CD14-positive monocyte (primary cell): Measurements from ENCODE around the gene ZBTB44. TPM values are rescaled to one million over a fixed set of nuclear protein-coding genes. Genes with fewer than 3 reads are reported as not detected.

Experiments used
- DNase-seq, 3 donors: peaks; one replicate each; pipeline ENCODE4 v3.0.0-alpha.2; 2011 to 2022
- H2AFZ ChIP-seq: 2 replicates; pipeline ENCODE4 v1.6.0; 2012; ENCODE audit warnings: mild to moderate bottlenecking, low read depth, low read length, inconsistent platforms; ENCODE audit not compliant: insufficient read depth, poor library complexity, severe bottlenecking
- H3K27ac ChIP-seq, 2 donors: 1 replicate in 1 of 2; 2 replicates in 1 of 2; pipeline ENCODE4 v1.5.1; 2012 to 2013; ENCODE audit warnings: low read length in 2 of 2, control low read depth in 1 of 2, inconsistent platforms in 1 of 2, low read depth in 1 of 2, mild to moderate bottlenecking in 1 of 2
- H3K27me3 ChIP-seq, 2 donors: one replicate each; pipeline versions ENCODE4 v1.6.0 to v1.6.1; 2011 to 2013; ENCODE audit warnings: low read length in 2 of 2; ENCODE audit not compliant: control insufficient read depth in 2 of 2, insufficient read depth in 2 of 2
- H3K36me3 ChIP-seq, 2 donors: replicated peaks in 1 of 2; 1 replicate in 1 of 2; 2 replicates in 1 of 2; pipeline versions ENCODE4 v1.5.1 to v1.6.1; 2012 to 2013; ENCODE audit warnings: low read length in 2 of 2, control low read depth in 1 of 2, inconsistent platforms in 1 of 2, mild to moderate bottlenecking in 1 of 2; ENCODE audit not compliant: insufficient read depth in 2 of 2, control insufficient read depth in 1 of 2
- H3K4me1 ChIP-seq, 2 donors: 1 replicate in 1 of 2; 2 replicates in 1 of 2; pipeline versions ENCODE4 v1.5.1 to v1.6.1; 2012 to 2013; ENCODE audit warnings: low read length in 2 of 2, control low read depth in 1 of 2, inconsistent platforms in 1 of 2, mild to moderate bottlenecking in 1 of 2, moderate library complexity in 1 of 2; ENCODE audit not compliant: insufficient read depth in 2 of 2, control insufficient read depth in 1 of 2
- H3K4me2 ChIP-seq: replicated peaks from 2 replicates; pipeline ENCODE3; 2012; ENCODE audit warnings: low read length, moderate library complexity, mild to moderate bottlenecking; ENCODE audit not compliant: poor library complexity, severe bottlenecking; ENCODE audit errors: extremely low read depth
- H3K4me3 ChIP-seq, 3 experiments: fragments of 200-600 bp in 1 of 3; sonication (generic) in 1 of 3; replicated peaks in 1 of 3; 1 replicate in 2 of 3; 2 replicates in 1 of 3; pipeline ENCODE4 v1.5.1; 2011 to 2013; ENCODE audit warnings: low read length in 3 of 3, mild to moderate bottlenecking in 3 of 3, control low read depth in 2 of 3, low read depth in 2 of 3, inconsistent platforms in 1 of 3, moderate library complexity in 1 of 3
- H3K79me2 ChIP-seq: 2 replicates; pipeline ENCODE4 v1.6.0; 2012; ENCODE audit warnings: mild to moderate bottlenecking, control low read depth, inconsistent platforms, low read length, moderate library complexity; ENCODE audit not compliant: insufficient read depth
- H3K9ac ChIP-seq: 2 replicates; pipeline ENCODE4 v1.6.0; 2017; ENCODE audit warnings: low read length, mild to moderate bottlenecking; ENCODE audit not compliant: insufficient read depth, poor library complexity, severe bottlenecking
- H3K9me3 ChIP-seq, 2 donors: replicated peaks in 1 of 2; 1 replicate in 1 of 2; 2 replicates in 1 of 2; pipeline versions ENCODE4 v1.5.1 to v1.6.1; 2012 to 2013; ENCODE audit warnings: low read length in 2 of 2, control low read depth in 1 of 2; ENCODE audit not compliant: control insufficient read depth in 1 of 2, insufficient read depth in 1 of 2
- H4K20me1 ChIP-seq: 2 replicates; pipeline ENCODE4 v1.6.0; 2012; ENCODE audit warnings: mild to moderate bottlenecking, low read length, control low read depth, moderate library complexity; ENCODE audit not compliant: insufficient read depth
- H3K27ac Mint-ChIP-seq, 7 donors: one replicate each; pipeline ENCODE4 v1.8.0; 2020; ENCODE audit warnings: mild to moderate bottlenecking in 7 of 7, mixed read lengths in 7 of 7, moderate library complexity in 6 of 7, inconsistent platforms in 2 of 7
- H3K27me3 Mint-ChIP-seq, 3 donors: one replicate each; pipeline ENCODE4 v1.8.0; 2021 to 2022; ENCODE audit warnings: low read depth in 3 of 3, mild to moderate bottlenecking in 3 of 3, mixed read lengths in 3 of 3, moderate library complexity in 3 of 3, inconsistent platforms in 1 of 3
- H3K36me3 Mint-ChIP-seq, 2 donors: one replicate each; pipeline ENCODE4 v1.8.0; 2020; ENCODE audit warnings: mixed read lengths in 2 of 2, inconsistent platforms in 1 of 2, mild to moderate bottlenecking in 1 of 2
- H3K4me1 Mint-ChIP-seq: one replicate; pipeline ENCODE4 v1.8.0; 2020; ENCODE audit warnings: mild to moderate bottlenecking, mixed read lengths
- H3K4me3 Mint-ChIP-seq, 2 donors: one replicate each; pipeline ENCODE4 v1.8.0; 2020; ENCODE audit warnings: mild to moderate bottlenecking in 2 of 2, mixed read lengths in 2 of 2, moderate library complexity in 1 of 2
- H3K9me3 Mint-ChIP-seq, 7 donors: one replicate each; pipeline ENCODE4 v1.8.0; 2020 to 2022; ENCODE audit warnings: mixed read lengths in 7 of 7, mild to moderate bottlenecking in 6 of 7, moderate library complexity in 6 of 7, inconsistent platforms in 2 of 7
- CTCF ChIP-seq: fragments of 200-600 bp; IDR thresholded peaks from one replicate; pipeline ENCODE4 v1.8.0; 2022; ENCODE audit warnings: antibody characterized with exemption, mild to moderate bottlenecking
- WGBS: methylation state at CpG from one replicate; pipeline ENCODE4 v1.1.5; 2013; ENCODE audit warnings: missing lambda C conversion rate; ENCODE audit not compliant: insufficient coverage; 5-methylcytosine and 5-hydroxymethylcytosine counted together
- intact Hi-C, 2 donors: fragments of 100-400 bp; cut with micrococcal nuclease; formaldehyde crosslinking; loops; one replicate each; pipeline versions ENCODE4 v1.15.0 to v1.15.1; 2023
- polyA plus RNA-seq, 3 donors: library from polyadenylated mRNA; depleted of rRNA in 1 of 3; unstranded in 2 of 3; stranded (reverse) in 1 of 3; fragments of 300-500 nt in 2 of 3; fragments of >200 nt in 1 of 3; fragmentation: Illumina TruSeq in 2 of 3; gene quantifications; 1 replicate in 2 of 3; 2 replicates in 1 of 3; pipeline ENCODE4 v1.2.3, GENCODE V29; 2012 to 2021

ZBTB44 gene
- polyA plus RNA-seq, 3 donors = 2.4 to 21.3 (median 2.7) TPM

- H3K36me3 ChIP-seq = peaks cover 12 to 47% of the 10 kb centered on the region in 2 donors
- no peak for TF ChIP-seq CTCF
- H4K20me1 ChIP-seq = peaks cover 5% of the 10 kb centered on the region
- H3K36me3 Mint-ChIP-seq = peaks cover 35 to 47% of the 10 kb centered on the region in 2 donors
- no peak overlapping the region for H3K4me3 ChIP-seq
- H3K9me3 Mint-ChIP-seq = peaks cover 0 to 6% (median 0%) of the 10 kb centered on the region in 7 donors
- no peak overlapping the region for H3K9ac ChIP-seq
- H3K4me2 ChIP-seq = no peak overlapping the region
- DNase-seq = no peak
- no peaks in the 10 kb centered on the region for H3K9me3 ChIP-seq
- intact Hi-C loops = no loop called here
- peaks cover 5% of the 10 kb centered on the region for H3K4me1 Mint-ChIP-seq
- H3K4me1 ChIP-seq = peaks cover 7 to 8% of the 10 kb centered on the region in 2 donors
- no peaks in the 10 kb centered on the region for H3K79me2 ChIP-seq
- no peak overlapping the region for H2AFZ ChIP-seq
- no peaks in the 10 kb centered on the region for H3K27me3 Mint-ChIP-seq
- H3K27ac Mint-ChIP-seq = peak overlapping the region in 1 of 7 donors; percentile 55
- no peak overlapping the region for H3K27ac ChIP-seq
- no peaks in the 10 kb centered on the region for H3K27me3 ChIP-seq
- WGBS = 98% methylated on average over 17 of the region's 19 CpGs
- H3K4me3 Mint-ChIP-seq = no peak overlapping the region
These were observed 126.0 kb downstream of the ZBTB44 start for GRCh38 chr11:130188585-130189347.

- peaks cover 0 to 6% (median 0%) of the 10 kb centered on the region in 7 donors for H3K9me3 Mint-ChIP-seq
- intact Hi-C loops = no loop called here
- WGBS = 100% methylated on average over 12 of the region's 14 CpGs
- Histone ChIP-seq H3K27me3 (no peaks in the 10 kb centered on the region), H3K4me2 (no peak overlapping the region), H3K79me2 (peaks cover 3% of the 10 kb centered on the region), H3K4me3 (no peak overlapping the region), H4K20me1 (peaks cover 5% of the 10 kb centered on the region), H3K27ac (no peak overlapping the region), H2AFZ (no peak overlapping the region), H3K9me3 (no peaks in the 10 kb centered on the region), H3K4me1 (peaks cover 7 to 8% of the 10 kb centered on the region in 2 donors), H3K9ac (no peak overlapping the region), H3K36me3 (peaks cover 11 to 39% of the 10 kb centered on the region in 2 donors)
- peaks cover 5% of the 10 kb centered on the region for H3K4me1 Mint-ChIP-seq
- no peak overlapping the region for H3K27ac Mint-ChIP-seq
- H3K27me3 Mint-ChIP-seq = no peaks in the 10 kb centered on the region
- DNase-seq = no peak
- H3K4me3 Mint-ChIP-seq = no peak overlapping the region
- TF ChIP-seq CTCF = no peak
- peaks cover 35 to 42% of the 10 kb centered on the region in 2 donors for H3K36me3 Mint-ChIP-seq
These were observed 126.7 kb downstream of the ZBTB44 start for GRCh38 chr11:130188047-130188446.
